KG1 (cell line): ENCODE results near the gene IP6K3.

Experiments
- DNase-seq: peaks from one replicate; lab custom pipeline; 2025; lab: John Stamatoyannopoulos, UW

The IP6K3 gene

DNA sequence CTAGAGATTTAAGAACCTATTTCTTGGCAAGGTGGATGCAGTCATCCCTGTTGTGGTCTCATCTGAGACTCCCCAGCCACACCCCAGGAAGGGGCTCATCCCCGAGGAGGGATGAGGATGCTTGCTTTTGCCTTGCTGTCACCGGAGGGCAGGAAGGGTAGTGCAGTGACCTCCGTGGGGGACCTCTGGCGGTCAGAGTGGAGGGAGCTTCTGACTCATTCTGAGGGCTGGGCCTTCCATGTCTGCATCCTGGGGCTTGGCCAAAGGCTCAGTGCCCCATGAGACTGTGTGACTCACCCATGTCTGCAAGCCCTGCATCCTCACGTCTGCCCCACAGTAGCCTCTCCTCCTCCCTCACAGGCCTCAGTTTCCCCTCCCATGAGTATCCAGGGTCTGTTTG, 73.9 kb downstream of the IP6K3 start:
- DNase-seq: no peak

DNA sequence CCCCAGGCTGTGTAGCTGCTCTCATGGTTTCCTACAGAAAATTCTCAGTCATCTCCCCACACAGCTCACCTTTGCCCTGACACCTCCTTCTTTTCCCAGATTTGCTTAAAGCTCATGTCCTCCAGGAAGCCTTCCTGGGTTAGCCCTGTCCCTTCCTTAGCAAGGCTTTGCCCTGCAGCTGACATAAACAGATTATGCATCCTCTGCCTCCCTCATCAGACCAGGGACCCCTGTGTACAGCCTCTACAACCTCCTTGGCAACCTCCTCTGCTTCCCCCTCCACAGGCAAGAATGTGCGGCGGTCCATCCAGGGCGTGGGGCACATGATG, 75.0 kb downstream of the IP6K3 start:
- DNase-seq: no peak
